Measurements from ENCODE around the gene PAFAH2. TPM values are rescaled to one million over a fixed set of nuclear protein-coding genes. Genes with fewer than 3 reads are reported as not detected.

Gene PAFAH2
- total RNA-seq, 2 donors from 2014 or later: 11.6 to 13.3 TPM

DNA sequence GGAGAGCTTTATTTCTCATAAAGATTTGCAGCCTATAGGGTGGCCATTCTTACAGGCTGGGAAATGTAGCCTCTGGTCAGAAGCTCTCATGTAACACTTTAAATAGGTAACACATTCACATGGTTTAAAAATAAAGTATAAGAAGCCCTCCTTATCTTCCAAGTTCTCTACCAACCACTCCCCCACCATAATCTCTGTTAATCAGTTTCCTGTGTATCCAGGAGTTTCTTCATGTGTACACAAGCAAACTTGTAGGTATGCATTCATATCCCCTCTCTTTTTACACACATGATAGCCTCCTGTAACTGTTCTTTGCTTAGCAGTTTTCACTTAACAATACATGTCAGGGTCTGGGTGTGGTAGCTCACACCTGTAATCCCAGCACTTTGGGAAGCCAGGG lies 86.7 kb downstream of the PAFAH2 start:
- TF ChIP-seq, protein P1, sequence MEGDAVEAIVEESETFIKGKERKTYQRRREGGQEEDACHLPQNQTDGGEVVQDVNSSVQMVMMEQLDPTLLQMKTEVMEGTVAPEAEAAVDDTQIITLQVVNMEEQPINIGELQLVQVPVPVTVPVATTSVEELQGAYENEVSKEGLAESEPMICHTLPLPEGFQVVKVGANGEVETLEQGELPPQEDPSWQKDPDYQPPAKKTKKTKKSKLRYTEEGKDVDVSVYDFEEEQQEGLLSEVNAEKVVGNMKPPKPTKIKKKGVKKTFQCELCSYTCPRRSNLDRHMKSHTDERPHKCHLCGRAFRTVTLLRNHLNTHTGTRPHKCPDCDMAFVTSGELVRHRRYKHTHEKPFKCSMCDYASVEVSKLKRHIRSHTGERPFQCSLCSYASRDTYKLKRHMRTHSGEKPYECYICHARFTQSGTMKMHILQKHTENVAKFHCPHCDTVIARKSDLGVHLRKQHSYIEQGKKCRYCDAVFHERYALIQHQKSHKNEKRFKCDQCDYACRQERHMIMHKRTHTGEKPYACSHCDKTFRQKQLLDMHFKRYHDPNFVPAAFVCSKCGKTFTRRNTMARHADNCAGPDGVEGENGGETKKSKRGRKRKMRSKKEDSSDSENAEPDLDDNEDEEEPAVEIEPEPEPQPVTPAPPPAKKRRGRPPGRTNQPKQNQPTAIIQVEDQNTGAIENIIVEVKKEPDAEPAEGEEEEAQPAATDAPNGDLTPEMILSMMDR (conservative IDR thresholded peaks at IDR 0.05): no peak
- Mint-ChIP-seq H3K9me3 (no peaks in the 10 kb centered on the region), H3K27ac (no peak overlapping the region), H3K27me3 (ENCODE audit: insufficient read depth) (peaks cover 3% of the 10 kb centered on the region), H3K36me3 (ENCODE audit: low read depth) (no peaks in the 10 kb centered on the region), H3K4me3 (no peak overlapping the region), H3K4me1 (peaks cover 15% of the 10 kb centered on the region)
- Histone ChIP-seq H3K4me3 (ENCODE audit: low read length) (no peak overlapping the region), H3K9me3 (ENCODE audit: control insufficient read depth, low read length) (no peaks in the 10 kb centered on the region), H3K36me3 (ENCODE audit: control insufficient read depth, insufficient read depth, low read length) (no peaks in the 10 kb centered on the region), H3K4me1 (ENCODE audit: control insufficient read depth, insufficient read depth, low read length) (no peaks in the 10 kb centered on the region), H3K9ac (ENCODE audit: extremely low read depth, low read length, poor library complexity, severe bottlenecking) (no peak overlapping the region), H3K27me3 (ENCODE audit: control insufficient read depth, insufficient read depth, low read length, poor library complexity, severe bottlenecking) (no peaks in the 10 kb centered on the region), H3K27ac (ENCODE audit: low read depth, low read length) (no peak overlapping the region)
- no peak for DNase-seq

Other genes with a start within 250 kb of the PAFAH2 start
- 10 to 100 TPM; 91.2 to 93.3 TPM for gene SELENON, start 197.9 kb downstream of the PAFAH2 start, total RNA-seq
- gene MTFR1L, start 178.1 kb downstream of the PAFAH2 start, total RNA-seq: 10 to 100 TPM; 31.6 to 36.2 TPM
- gene AUNIP, start 138.6 kb downstream of the PAFAH2 start, total RNA-seq: 10 to 100 TPM; 14.3 to 19.5 TPM
- gene PAQR7, start 122.4 kb downstream of the PAFAH2 start, total RNA-seq: 10 to 100 TPM; 11.7 to 15.0 TPM
- 100 to 1,000 TPM; 543 to 585 TPM for gene STMN1, start 91.6 kb downstream of the PAFAH2 start, total RNA-seq
- gene EXTL1, start 23.7 kb upstream of the PAFAH2 start, total RNA-seq: 1 to 10 TPM; 3.3 to 3.7 TPM
- gene SLC30A2, start 48.1 kb upstream of the PAFAH2 start, total RNA-seq: not detected
- gene TRIM63, start 69.6 kb upstream of the PAFAH2 start, total RNA-seq: not detected
- gene PDIK1L, start 113.8 kb upstream of the PAFAH2 start, total RNA-seq: 1 to 10 TPM; 7.1 to 7.3 TPM
- gene FAM110D, start 161.0 kb upstream of the PAFAH2 start, total RNA-seq: 1 to 10 TPM in 1 of 2 donors, under 1 TPM in 1; 0.38 to 1.1 TPM
- gene C1orf232, start 170.9 kb upstream of the PAFAH2 start, total RNA-seq: not detected
- 10 to 100 TPM; 31.4 to 33.7 TPM for gene ZNF593, start 171.8 kb upstream of the PAFAH2 start, total RNA-seq
- not detected for gene ZNF593OS, start 173.8 kb upstream of the PAFAH2 start, total RNA-seq
- 10 to 100 TPM; 35.8 to 44.1 TPM for gene CNKSR1, start 179.4 kb upstream of the PAFAH2 start, total RNA-seq
- under 1 TPM; 0.20 to 0.35 TPM for gene CATSPER4, start 192.5 kb upstream of the PAFAH2 start, total RNA-seq
- 10 to 100 TPM; 25.6 to 43.6 TPM for gene CEP85, start 236.1 kb upstream of the PAFAH2 start, total RNA-seq

Measured in endodermal cell (in vitro differentiated cells).